Astrocyte of the cerebellum (primary cell): ENCODE results near the gene RNASEL.
A peak's percentile ranks its signal among the peaks of the same experiment; 100 is the strongest.

Source experiments
- DNase-seq: peaks from one replicate; pipeline ENCODE4 v3.0.0-alpha.2; 2011; ENCODE audit warnings: low read depth
- H3K4me3 ChIP-seq: 2 replicates; pipeline ENCODE4 v1.5.1; 2011; ENCODE audit warnings: mild to moderate bottlenecking, low read depth, low read length, moderate library complexity
- in situ Hi-C: cut with HindIII; loops from 2 replicates; pipeline ENCODE4 v1.10.0; 2017; ENCODE audit warnings: low sequenced_read_pairs
- TF ChIP-seq, protein P1 (sequence below): IDR thresholded peaks from 2 replicates; pipeline ENCODE4 v1.5.1; 2012; ENCODE audit warnings: low read length, low read depth, moderate library complexity, mild to moderate bottlenecking; ENCODE audit errors: missing control alignments

RNASEL gene

DNA sequence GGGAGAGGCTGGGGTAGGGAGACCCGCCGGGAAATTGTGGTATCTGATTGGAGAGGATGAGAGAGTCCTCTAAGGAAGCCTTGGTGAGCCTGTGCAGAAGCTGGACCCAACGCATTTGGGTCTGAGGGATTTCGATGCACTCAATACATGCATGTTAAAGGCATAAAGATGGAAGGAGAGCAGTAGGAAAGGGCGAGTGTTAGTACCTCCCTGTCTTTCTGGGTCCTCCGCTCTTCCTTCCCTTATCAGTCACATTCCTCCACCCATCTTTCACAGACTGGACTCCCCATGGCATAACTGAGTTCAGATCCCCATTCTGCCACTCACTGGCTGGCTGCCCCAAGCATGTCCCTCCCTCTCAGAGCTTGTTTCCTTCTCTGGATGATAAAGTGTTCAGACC, 7.9 kb upstream of the RNASEL start:
- in situ Hi-C loops: loop anchor here (5.0 kb wide), 1 partner anchor 190 kb away; the partner anchor contains the start of gene NPL
- no peak for DNase-seq
- TF ChIP-seq, protein P1, sequence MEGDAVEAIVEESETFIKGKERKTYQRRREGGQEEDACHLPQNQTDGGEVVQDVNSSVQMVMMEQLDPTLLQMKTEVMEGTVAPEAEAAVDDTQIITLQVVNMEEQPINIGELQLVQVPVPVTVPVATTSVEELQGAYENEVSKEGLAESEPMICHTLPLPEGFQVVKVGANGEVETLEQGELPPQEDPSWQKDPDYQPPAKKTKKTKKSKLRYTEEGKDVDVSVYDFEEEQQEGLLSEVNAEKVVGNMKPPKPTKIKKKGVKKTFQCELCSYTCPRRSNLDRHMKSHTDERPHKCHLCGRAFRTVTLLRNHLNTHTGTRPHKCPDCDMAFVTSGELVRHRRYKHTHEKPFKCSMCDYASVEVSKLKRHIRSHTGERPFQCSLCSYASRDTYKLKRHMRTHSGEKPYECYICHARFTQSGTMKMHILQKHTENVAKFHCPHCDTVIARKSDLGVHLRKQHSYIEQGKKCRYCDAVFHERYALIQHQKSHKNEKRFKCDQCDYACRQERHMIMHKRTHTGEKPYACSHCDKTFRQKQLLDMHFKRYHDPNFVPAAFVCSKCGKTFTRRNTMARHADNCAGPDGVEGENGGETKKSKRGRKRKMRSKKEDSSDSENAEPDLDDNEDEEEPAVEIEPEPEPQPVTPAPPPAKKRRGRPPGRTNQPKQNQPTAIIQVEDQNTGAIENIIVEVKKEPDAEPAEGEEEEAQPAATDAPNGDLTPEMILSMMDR: no peak
- no peak overlapping the region for H3K4me3 ChIP-seq

DNA sequence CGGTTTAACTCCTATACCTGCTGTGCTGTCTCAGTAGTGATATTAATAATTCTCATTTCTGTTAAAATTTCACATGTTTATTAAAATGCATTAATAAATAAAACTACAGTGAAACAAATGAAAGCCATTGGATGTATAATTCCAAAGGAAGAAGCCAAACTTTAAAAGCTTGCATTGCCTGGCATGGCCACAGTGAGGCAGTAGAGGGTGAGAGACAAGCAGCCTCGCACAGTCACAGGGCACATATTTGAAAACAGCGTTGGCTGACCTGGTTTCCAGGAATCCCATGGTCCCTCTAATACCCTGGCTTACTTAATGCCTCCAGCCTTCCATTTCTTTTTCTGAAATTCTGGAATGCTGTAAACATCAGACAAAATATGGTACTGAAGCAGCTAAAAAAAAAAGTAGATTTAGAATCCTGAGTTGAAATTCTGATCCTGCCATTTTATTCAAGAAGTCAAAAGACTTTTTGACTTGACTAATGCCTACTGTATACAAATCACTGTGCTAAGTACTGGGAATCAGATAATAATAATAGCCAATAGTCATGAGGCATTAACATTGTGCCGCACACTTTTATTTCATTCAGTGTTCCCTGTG, 6.7 kb upstream of the RNASEL start:
- no peak for DNase-seq
- in situ Hi-C loops: loop anchor here (5.0 kb wide), 1 partner anchor 192 kb away; the partner anchor contains the start of gene NPL
- TF ChIP-seq, protein P1: peak; percentile 95
- H3K4me3 ChIP-seq: no peak overlapping the region

DNA sequence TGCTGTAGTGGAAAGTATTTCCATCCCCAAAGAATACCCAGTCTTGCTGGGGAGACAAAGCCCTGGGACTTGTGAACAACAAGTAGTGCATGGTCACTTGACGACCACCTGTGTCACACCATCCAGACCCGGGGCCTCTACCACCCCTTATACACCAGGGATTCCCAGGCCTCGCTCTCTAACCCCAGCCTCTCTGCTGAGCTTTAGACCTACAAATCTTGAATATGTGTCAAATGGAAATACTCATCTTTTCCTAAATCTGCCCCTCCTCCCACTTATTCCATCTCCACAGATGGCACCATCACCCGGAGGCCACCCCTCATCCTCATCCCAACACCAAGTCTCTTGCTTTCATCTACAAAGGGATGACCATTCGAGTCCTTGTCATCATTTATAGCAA, 875 bp upstream of the RNASEL start:
- in situ Hi-C loops: no loop called here
- DNase-seq: no peak
- H3K4me3 ChIP-seq: no peak overlapping the region
- TF ChIP-seq, protein P1: no peak

DNA sequence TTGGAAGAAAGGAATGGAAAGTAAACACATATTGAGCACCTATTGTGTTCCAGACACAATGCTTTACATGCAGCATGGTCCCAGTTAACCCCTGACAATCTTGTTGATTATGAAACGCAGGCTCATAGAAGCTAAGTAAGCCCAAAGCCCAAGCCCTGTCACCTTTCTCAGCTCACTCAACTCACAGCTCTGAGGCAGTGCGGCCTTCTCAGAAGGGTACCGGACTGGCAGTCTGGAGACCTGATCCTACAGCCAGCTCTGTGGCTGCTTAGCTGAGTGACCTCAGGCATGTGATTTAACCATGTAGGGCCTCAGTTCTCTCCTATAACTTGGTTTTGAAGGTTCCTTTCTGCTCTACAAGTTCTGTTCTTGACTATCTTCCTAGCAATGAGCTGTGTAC, 464 bp upstream of the RNASEL start:
- TF ChIP-seq, protein P1: no peak
- DNase-seq: no peak
- H3K4me3 ChIP-seq: peak overlapping the region; percentile 71
- in situ Hi-C loops: no loop called here

DNA sequence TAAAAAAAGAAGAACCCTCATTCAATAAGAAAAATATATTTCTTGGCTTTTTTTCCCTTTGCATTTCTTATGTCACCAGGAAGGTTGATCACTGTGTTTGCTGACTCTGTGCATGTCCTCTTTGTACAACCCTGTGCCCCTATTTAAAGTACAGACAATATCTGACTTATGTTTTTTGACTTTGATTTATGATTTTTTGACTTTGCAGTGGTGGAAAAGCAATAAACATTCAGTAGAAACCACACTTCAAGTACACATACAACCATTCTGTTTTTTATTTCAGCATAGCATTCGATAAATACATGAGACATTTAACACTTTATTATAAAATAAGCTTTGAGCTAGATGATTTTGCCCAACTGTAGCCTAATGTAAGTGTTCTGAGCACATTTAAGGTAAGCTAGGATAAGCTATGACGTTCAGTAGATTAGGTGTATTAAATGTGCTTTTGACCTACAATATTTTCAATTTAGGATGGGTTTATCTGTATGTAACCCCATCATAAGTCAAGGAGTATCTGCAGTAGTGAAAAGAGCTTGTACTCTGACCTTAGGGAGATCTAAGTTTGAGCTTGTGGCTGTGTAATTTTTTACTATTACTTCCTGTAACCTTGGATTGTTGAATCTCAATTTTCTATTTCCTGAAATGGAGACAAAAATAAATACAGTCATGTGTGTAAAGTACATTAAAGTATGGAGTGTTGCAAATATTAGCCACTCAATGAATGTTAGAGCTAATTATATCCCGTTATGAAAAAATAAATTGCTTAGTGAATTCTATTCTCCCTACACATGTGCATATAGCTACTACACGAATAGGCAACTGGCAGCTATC, 1.2 kb downstream of the RNASEL start:
- in situ Hi-C loops: no loop called here
- no peak for DNase-seq
- H3K4me3 ChIP-seq: peak overlapping the region; percentile 71
- TF ChIP-seq, protein P1: no peak

DNA sequence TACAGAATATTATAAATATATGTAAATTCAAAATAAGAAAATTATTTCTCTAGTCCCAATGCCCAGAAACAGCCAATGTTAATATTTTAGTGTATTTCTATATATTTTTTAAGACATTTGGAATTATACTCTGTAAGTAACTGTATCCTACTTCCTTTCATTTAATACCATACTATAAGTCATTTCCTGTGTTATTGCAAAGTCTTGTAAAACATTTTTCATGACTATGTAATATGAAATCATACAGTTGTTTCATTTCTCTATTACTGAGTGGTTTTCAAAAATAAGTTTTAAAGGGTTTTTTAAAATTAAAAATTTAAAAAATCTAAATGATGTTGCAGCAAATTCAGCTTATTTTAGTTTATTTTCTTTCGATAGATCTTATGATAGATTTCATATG, 2.0 kb downstream of the RNASEL start:
- TF ChIP-seq, protein P1: no peak
- in situ Hi-C loops: no loop called here

More for the DNA sequence above, 2.0 kb downstream of the RNASEL start:
- no peak overlapping the region for H3K4me3 ChIP-seq
- no peak for DNase-seq
